B cell (primary cell): ENCODE measurements around the gene KCNQ5. TPM values are rescaled to one million over a fixed set of nuclear protein-coding genes. Genes with fewer than 3 reads are reported as not detected.

Experiments used
- ATAC-seq: fragments of 200-7000 bp; cut with Tn5 transposase; one replicate; pipeline ENCODE4 v1.10.0; 2021; ENCODE audit warnings: low read depth, mild to moderate bottlenecking, moderate number of reproducible peaks, moderate library complexity
- CTCF ChIA-PET: fragments of 350-600 bp; sonication (Branson Sonifier 250); formaldehyde crosslinking; loops from one replicate; lab custom pipeline; 2021; ENCODE audit warnings: antibody characterized with exemption, inconsistent platforms; lab: Charles Lee
- POLR2A ChIA-PET: fragments of 350-600 bp; sonication (Branson Sonifier 250); formaldehyde crosslinking; loops from one replicate; lab custom pipeline; 2021; ENCODE audit warnings: antibody characterized with exemption; lab: Charles Lee
- DNase-seq: peaks from one replicate; pipeline ENCODE4 v3.0.0; 2013
- H2AFZ ChIP-seq: 2 replicates; pipeline ENCODE4 v1.6.1; 2012; ENCODE audit warnings: mild to moderate bottlenecking, low read depth, low read length; ENCODE audit not compliant: insufficient read depth, poor library complexity, severe bottlenecking
- H3K27ac ChIP-seq, 2 donors: 1 replicate in 1 of 2; 2 replicates in 1 of 2; pipeline ENCODE4 v1.5.1; 2012 to 2013; ENCODE audit warnings: low read length in 2 of 2, mild to moderate bottlenecking in 2 of 2, moderate library complexity in 1 of 2
- H3K27me3 ChIP-seq, 4 experiments: fragments of 200-600 bp in 1 of 4; sonication (generic) in 1 of 4; replicated peaks in 1 of 4; 1 replicate in 2 of 4; 2 replicates in 2 of 4; pipeline versions ENCODE4 v1.6.1 to v1.7.0; 2013 to 2016; ENCODE audit warnings: low read length in 3 of 4, mild to moderate bottlenecking in 2 of 4, mixed read lengths in 1 of 4, moderate library complexity in 1 of 4; ENCODE audit not compliant: insufficient read depth in 4 of 4, control insufficient read depth in 3 of 4; ENCODE audit errors: control extremely low read depth in 1 of 4
- H3K36me3 ChIP-seq, 2 experiments: replicated peaks in 1 of 2; 1 replicate in 1 of 2; 2 replicates in 1 of 2; pipeline versions ENCODE4 v1.6.1 to v1.7.1; 2013; ENCODE audit warnings: low read length in 1 of 2; ENCODE audit not compliant: insufficient read depth in 2 of 2, control insufficient read depth in 1 of 2; ENCODE audit errors: control extremely low read depth in 1 of 2, extremely low read depth in 1 of 2
- H3K4me1 ChIP-seq, 2 donors: fragments of 200-600 bp in 1 of 2; sonication (generic) in 1 of 2; 1 replicate in 1 of 2; 2 replicates in 1 of 2; pipeline versions ENCODE4 v1.5.1 to v1.6.1; 2013 to 2017; ENCODE audit warnings: low read length in 2 of 2; ENCODE audit not compliant: control insufficient read depth in 2 of 2, insufficient read depth in 2 of 2
- H3K4me2 ChIP-seq: replicated peaks from 2 replicates; pipeline ENCODE3; 2012; ENCODE audit warnings: mild to moderate bottlenecking, low read depth, low read length; ENCODE audit not compliant: poor library complexity, severe bottlenecking
- H3K4me3 ChIP-seq, 5 experiments: fragments of 200-600 bp in 1 of 5; sonication (generic) in 1 of 5; 1 replicate in 3 of 5; 2 replicates in 2 of 5; pipeline versions ENCODE4 v1.5.1 to v1.7.0; 2011 to 2016; ENCODE audit warnings: low read length in 4 of 5, mild to moderate bottlenecking in 4 of 5, low read depth in 2 of 5, control low read depth in 1 of 5, moderate library complexity in 1 of 5; ENCODE audit not compliant: insufficient read depth in 1 of 5; ENCODE audit errors: control extremely low read depth in 1 of 5, extremely low read depth in 1 of 5
- H3K79me2 ChIP-seq: fragments of 200-600 bp; sonication (generic); one replicate; pipeline ENCODE4 v1.6.0; 2016; ENCODE audit warnings: low read length; ENCODE audit not compliant: control insufficient read depth, insufficient read depth
- H3K9ac ChIP-seq: fragments of 200-600 bp; sonication (generic); 2 replicates; pipeline ENCODE4 v1.6.1; 2017; ENCODE audit warnings: mild to moderate bottlenecking, low read length, moderate library complexity
- H3K9me3 ChIP-seq, 3 donors: one replicate each; pipeline versions ENCODE4 v1.6.1 to v1.7.1; 2013; ENCODE audit warnings: low read length in 2 of 3; ENCODE audit not compliant: control insufficient read depth in 2 of 3, insufficient read depth in 1 of 3; ENCODE audit errors: control extremely low read depth in 1 of 3
- H4K20me1 ChIP-seq: 2 replicates; pipeline ENCODE4 v1.6.0; 2012; ENCODE audit warnings: mild to moderate bottlenecking, low read length; ENCODE audit not compliant: insufficient read depth, control insufficient read depth, poor library complexity, severe bottlenecking
- H3K27ac Mint-ChIP-seq: one replicate; pipeline ENCODE4 v1.8.0; 2021; ENCODE audit warnings: mixed read lengths
- H3K27me3 Mint-ChIP-seq: one replicate; pipeline ENCODE4 v1.8.0; 2021; ENCODE audit warnings: mixed read lengths
- H3K4me1 Mint-ChIP-seq: one replicate; pipeline ENCODE4 v1.8.0; 2021; ENCODE audit warnings: mixed read lengths
- H3K4me3 Mint-ChIP-seq: one replicate; pipeline ENCODE4 v1.8.0; 2021; ENCODE audit warnings: mixed read lengths
- H3K9me3 Mint-ChIP-seq: one replicate; pipeline ENCODE4 v1.8.0; 2022; ENCODE audit warnings: mixed read lengths; ENCODE audit not compliant: insufficient read depth
- CTCF ChIP-seq: fragments of 200-600 bp; IDR thresholded peaks from one replicate; pipeline ENCODE4 v1.8.0; 2022; ENCODE audit warnings: antibody characterized with exemption, mild to moderate bottlenecking
- EZH2 ChIP-seq: IDR thresholded peaks from 2 replicates; pipeline ENCODE4 v1.6.1; 2012; ENCODE audit warnings: borderline replicate concordance, low read depth, mild to moderate bottlenecking, moderate library complexity, low read length; ENCODE audit not compliant: insufficient read depth, poor library complexity, severe bottlenecking
- WGBS: methylation state at CpG from one replicate; pipeline ENCODE4 v1.1.5; 2013; ENCODE audit warnings: missing lambda C conversion rate; ENCODE audit not compliant: insufficient coverage; 5-methylcytosine and 5-hydroxymethylcytosine counted together
- intact Hi-C: fragments of 100-400 bp; cut with micrococcal nuclease; formaldehyde crosslinking; loops from one replicate; pipeline ENCODE4 v1.10.0; 2022
- polyA plus RNA-seq: library from polyadenylated mRNA; depleted of rRNA; stranded (reverse); fragments of >200 nt; gene quantifications from 2 replicates; pipeline ENCODE4 v1.2.3, GENCODE V29; 2012
- total RNA-seq, 2 donors: library from RNA; stranded (reverse); fragments of 120-200 nt in 1 of 2; gene quantifications; 1 replicate in 1 of 2; 2 replicates in 1 of 2; pipeline versions ENCODE4 v1.2.3 to v1.2.4, GENCODE V29; 2013 to 2022

KCNQ5 gene
- total and polyA plus RNA-seq, 2 donors (not counting 1 experiment from before 2014, with no cell fraction given), result 2.3 to 9.4 TPM

GRCh38 chr6:73000460-73000859, 378.6 kb downstream of the KCNQ5 start:
- Histone ChIP-seq H2AFZ (no peak overlapping the region), H3K36me3 (peaks cover 0 to under 1% of the 10 kb centered on the region in 2 experiments), H3K79me2 (no peaks in the 10 kb centered on the region), H3K4me2 (no peak overlapping the region), H4K20me1 (no peaks in the 10 kb centered on the region), H3K4me3 (no peak overlapping the region), H3K27me3 (no peaks in the 10 kb centered on the region), H3K4me1 (no peaks in the 10 kb centered on the region), H3K9me3 (no peaks in the 10 kb centered on the region), H3K9ac (no peak overlapping the region), H3K27ac (no peak overlapping the region)
- Mint-ChIP-seq H3K4me1 (no peaks in the 10 kb centered on the region), H3K9me3 (no peaks in the 10 kb centered on the region), H3K27me3 (no peaks in the 10 kb centered on the region), H3K4me3 (no peak overlapping the region), H3K27ac (no peak overlapping the region)
- no peak for TF ChIP-seq EZH2
- WGBS, result 93% methylated on average over 3 of the region's 3 CpGs
- intact Hi-C loops, result no loop called here
- ChIA-PET CTCF (no interaction called here), POLR2A (no interaction called here)
- ATAC-seq, result no peak
- no peak for DNase-seq

- Histone ChIP-seq H3K79me2 (no peaks in the 10 kb centered on the region), H3K27me3 (no peaks in the 10 kb centered on the region), H3K9ac (no peak overlapping the region), H3K4me1 (no peaks in the 10 kb centered on the region), H3K4me2 (no peak overlapping the region), H3K9me3 (peaks cover 0 to 3% (median 0%) of the 10 kb centered on the region in 3 donors), H3K4me3 (no peak overlapping the region), H4K20me1 (no peaks in the 10 kb centered on the region), H2AFZ (no peak overlapping the region), H3K27ac (no peak overlapping the region), H3K36me3 (peaks cover 0 to 8% of the 10 kb centered on the region in 2 experiments)
- no peak for TF ChIP-seq EZH2
- no peak for TF ChIP-seq CTCF
- H3K27me3 Mint-ChIP-seq, result no peaks in the 10 kb centered on the region
- ChIA-PET POLR2A (no interaction called here), CTCF (no interaction called here)
- H3K9me3 Mint-ChIP-seq, result no peaks in the 10 kb centered on the region
- no peak for ATAC-seq
- no peak overlapping the region for H3K27ac Mint-ChIP-seq
- no peak overlapping the region for H3K4me3 Mint-ChIP-seq
- no peaks in the 10 kb centered on the region for H3K4me1 Mint-ChIP-seq
- no peak for DNase-seq
- intact Hi-C loops, result no loop called here
Observed at GRCh38 chr6:73002588-73002987, 380.7 kb downstream of the KCNQ5 start.
